ENCODE data around the gene PLA2G4D. TPM values are rescaled to one million over a fixed set of nuclear protein-coding genes. Genes with fewer than 3 reads are reported as not detected.

PLA2G4D gene
- total and polyA plus RNA-seq, 2 donors (not counting 3 experiments of a cell fraction or from before 2014, with no cell fraction given) = not detected

DNA sequence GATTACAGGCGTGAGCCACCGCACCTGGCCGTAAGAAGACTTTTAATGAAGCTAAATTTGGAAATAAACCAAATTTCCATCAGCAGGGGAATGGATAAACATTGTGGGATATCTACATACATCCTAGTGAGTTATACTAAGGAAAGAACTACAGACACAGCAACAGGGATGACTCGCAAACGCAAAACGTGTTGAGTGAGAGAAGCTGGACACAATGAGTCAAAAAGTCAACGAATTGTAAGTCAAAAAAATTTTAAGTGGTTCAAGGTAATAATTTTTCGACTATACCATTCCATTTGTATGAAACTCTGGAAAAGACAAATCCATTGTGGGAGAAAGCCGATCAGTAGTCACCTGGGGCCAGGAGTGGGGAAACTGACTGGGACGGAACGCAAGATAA is 42.2 kb upstream of the PLA2G4D start:
- DNase-seq (ENCODE audit: low read depth, low spot score) (no peak), FAIRE-seq (no peak)
- no peaks in the 10 kb centered on the region for H3K4me1 ChIP-seq (ENCODE audit: control insufficient read depth, extremely low read depth, insufficient read depth, low read length)
- peaks cover 4 to 10% of the 10 kb centered on the region in 2 experiments for H3K27me3 ChIP-seq (ENCODE audit: control insufficient read depth in 2 of 2, insufficient read depth in 2 of 2, low read length in 2 of 2)
- no peak overlapping the region for H3K4me2 ChIP-seq (ENCODE audit: insufficient read depth, low read length)
- H3K9me1 ChIP-seq (replicated peaks; ENCODE audit: control insufficient read depth, extremely low read depth, insufficient read depth, low read length) = no peaks in the 10 kb centered on the region
- H3K9me3 ChIP-seq (replicated peaks; ENCODE audit: control insufficient read depth, insufficient read depth, low read length) = no peaks in the 10 kb centered on the region
- no peak overlapping the region for H3K4me3 ChIP-seq (replicated peaks in 1 of 3; ENCODE audit: insufficient read depth in 1 of 3, low read depth in 1 of 3, low read length in 3 of 3)
- H3K27ac ChIP-seq (ENCODE audit: insufficient read depth, low read depth, low read length) = no peak overlapping the region
- no peaks in the 10 kb centered on the region for H4K20me1 ChIP-seq (replicated peaks; ENCODE audit: control insufficient read depth, extremely low read depth, insufficient read depth, low read length)
- no peak overlapping the region for H2AFZ ChIP-seq (ENCODE audit: low read depth, low read length)
- POLR2A ChIA-PET = no interaction called here
- CTCF ChIA-PET = interaction anchor here (1.4 to 5.6 kb wide), 4 partner anchors 18 to 69 kb away, joined by 3 to 96 read pairs (median 25); no protein-coding TSS in a partner anchor
- TF ChIP-seq EZH2 (IDR thresholded peaks at IDR 0.05; ENCODE audit: borderline replicate concordance, low read depth, low read length, severe bottlenecking) = no peak
- dilution Hi-C loops (cut with MboI; ENCODE audit: extremely low pct_ligation_motif_present, low sequenced_read_pairs) = no loop called here
- intact Hi-C loops (cut with micrococcal nuclease) = no loop called here
- H3K79me2 ChIP-seq (ENCODE audit: control insufficient read depth, insufficient read depth, low read length) = no peaks in the 10 kb centered on the region
- no peak overlapping the region for H3K9ac ChIP-seq (replicated peaks; ENCODE audit: extremely low read depth, insufficient read depth, low read length)
- BruUV-seq (replicated peaks) = no TSS peak
- H3K36me3 ChIP-seq (ENCODE audit: control insufficient read depth in 2 of 2, extremely low read depth in 1 of 2, insufficient read depth in 2 of 2, low read length in 2 of 2) = no peaks in the 10 kb centered on the region

DNA sequence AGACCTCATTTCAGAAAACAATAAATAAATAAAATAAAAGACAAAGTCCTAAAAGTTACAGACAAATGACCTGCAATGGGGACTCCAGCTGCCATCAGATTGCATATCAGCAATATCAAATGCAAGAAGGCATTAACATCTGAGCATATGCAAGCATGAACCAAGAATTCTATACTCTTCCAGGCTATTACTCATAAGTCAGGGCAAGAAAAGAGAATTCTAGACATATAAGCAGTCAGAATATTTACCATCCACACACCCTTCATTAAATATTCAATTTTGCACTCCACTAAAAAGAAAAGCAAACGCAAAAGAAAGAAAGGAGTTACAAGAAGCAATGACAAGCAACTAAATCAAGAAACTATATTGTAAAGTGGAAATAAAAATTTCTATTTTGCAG is 41.0 kb upstream of the PLA2G4D start:
- Histone ChIP-seq H4K20me1 (replicated peaks; ENCODE audit: control insufficient read depth, extremely low read depth, insufficient read depth, low read length) (no peaks in the 10 kb centered on the region), H3K9me3 (replicated peaks; ENCODE audit: control insufficient read depth, insufficient read depth, low read length) (no peaks in the 10 kb centered on the region), H3K9me1 (replicated peaks; ENCODE audit: control insufficient read depth, extremely low read depth, insufficient read depth, low read length) (no peaks in the 10 kb centered on the region), H3K9ac (replicated peaks; ENCODE audit: extremely low read depth, insufficient read depth, low read length) (no peak overlapping the region), H3K4me1 (ENCODE audit: control insufficient read depth, extremely low read depth, insufficient read depth, low read length) (no peaks in the 10 kb centered on the region), H3K4me3 (replicated peaks in 1 of 3; ENCODE audit: insufficient read depth in 1 of 3, low read depth in 1 of 3, low read length in 3 of 3) (no peak overlapping the region), H3K4me2 (ENCODE audit: insufficient read depth, low read length) (no peak overlapping the region), H3K27ac (ENCODE audit: insufficient read depth, low read depth, low read length) (no peak overlapping the region), H3K27me3 (ENCODE audit: control insufficient read depth in 2 of 2, insufficient read depth in 2 of 2, low read length in 2 of 2) (peaks cover 11% of the 10 kb centered on the region in 2 experiments), H3K36me3 (ENCODE audit: control insufficient read depth in 2 of 2, extremely low read depth in 1 of 2, insufficient read depth in 2 of 2, low read length in 2 of 2) (no peaks in the 10 kb centered on the region), H3K79me2 (ENCODE audit: control insufficient read depth, insufficient read depth, low read length) (no peaks in the 10 kb centered on the region), H2AFZ (ENCODE audit: low read depth, low read length) (no peak overlapping the region)
- TF ChIP-seq POLR2A (IDR thresholded peaks at IDR 0.05; ENCODE audit: low read depth, low read length) (no peak), JUN (IDR thresholded peaks at IDR 0.05; ENCODE audit: borderline replicate concordance, insufficient read depth, insufficient read length, low read depth) (no peak), MYC (IDR thresholded peaks at IDR 0.05; ENCODE audit: low read depth, low read length) (no peak), FOS (IDR thresholded peaks at IDR 0.05; ENCODE audit: borderline replicate concordance, insufficient read depth, low read length) (no peak), EZH2 (IDR thresholded peaks at IDR 0.05; ENCODE audit: borderline replicate concordance, low read depth, low read length, severe bottlenecking) (no peak), POLR2AphosphoS5 (IDR thresholded peaks at IDR 0.05; ENCODE audit: insufficient read depth, low read depth, low read length) (no peak), GATA2 (IDR thresholded peaks at IDR 0.05; ENCODE audit: insufficient read depth, insufficient read length, low read depth, low read length) (no peak)
- TF ChIP-seq, protein P1, sequence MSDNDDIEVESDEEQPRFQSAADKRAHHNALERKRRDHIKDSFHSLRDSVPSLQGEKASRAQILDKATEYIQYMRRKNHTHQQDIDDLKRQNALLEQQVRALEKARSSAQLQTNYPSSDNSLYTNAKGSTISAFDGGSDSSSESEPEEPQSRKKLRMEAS (IDR thresholded peaks at IDR 0.05; ENCODE audit: insufficient read depth, insufficient read length) = no peak
- TF ChIP-seq, protein P2, sequence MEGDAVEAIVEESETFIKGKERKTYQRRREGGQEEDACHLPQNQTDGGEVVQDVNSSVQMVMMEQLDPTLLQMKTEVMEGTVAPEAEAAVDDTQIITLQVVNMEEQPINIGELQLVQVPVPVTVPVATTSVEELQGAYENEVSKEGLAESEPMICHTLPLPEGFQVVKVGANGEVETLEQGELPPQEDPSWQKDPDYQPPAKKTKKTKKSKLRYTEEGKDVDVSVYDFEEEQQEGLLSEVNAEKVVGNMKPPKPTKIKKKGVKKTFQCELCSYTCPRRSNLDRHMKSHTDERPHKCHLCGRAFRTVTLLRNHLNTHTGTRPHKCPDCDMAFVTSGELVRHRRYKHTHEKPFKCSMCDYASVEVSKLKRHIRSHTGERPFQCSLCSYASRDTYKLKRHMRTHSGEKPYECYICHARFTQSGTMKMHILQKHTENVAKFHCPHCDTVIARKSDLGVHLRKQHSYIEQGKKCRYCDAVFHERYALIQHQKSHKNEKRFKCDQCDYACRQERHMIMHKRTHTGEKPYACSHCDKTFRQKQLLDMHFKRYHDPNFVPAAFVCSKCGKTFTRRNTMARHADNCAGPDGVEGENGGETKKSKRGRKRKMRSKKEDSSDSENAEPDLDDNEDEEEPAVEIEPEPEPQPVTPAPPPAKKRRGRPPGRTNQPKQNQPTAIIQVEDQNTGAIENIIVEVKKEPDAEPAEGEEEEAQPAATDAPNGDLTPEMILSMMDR (IDR thresholded peaks at IDR 0.05; ENCODE audit: extremely low read depth in 1 of 2, insufficient read depth in 1 of 2, low read depth in 1 of 2, low read length in 2 of 2) = no peak
- FAIRE-seq (no peak), DNase-seq (ENCODE audit: low read depth, low spot score) (no peak)
- POLR2A ChIA-PET = no interaction called here
- dilution Hi-C loops (cut with MboI; ENCODE audit: extremely low pct_ligation_motif_present, low sequenced_read_pairs) = no loop called here
- BruUV-seq (replicated peaks) = no TSS peak
- CTCF ChIA-PET = interaction anchor here (1.2 to 5.6 kb wide), 9 partner anchors 11 to 144 kb away, joined by 3 to 96 read pairs (median 13); no protein-coding TSS in a partner anchor
- intact Hi-C loops (cut with micrococcal nuclease) = no loop called here
